ENCODE results near the gene DNAJC17. TPM values are rescaled to one million over a fixed set of nuclear protein-coding genes. Genes with fewer than 3 reads are reported as not detected.

Gene DNAJC17, protein sequence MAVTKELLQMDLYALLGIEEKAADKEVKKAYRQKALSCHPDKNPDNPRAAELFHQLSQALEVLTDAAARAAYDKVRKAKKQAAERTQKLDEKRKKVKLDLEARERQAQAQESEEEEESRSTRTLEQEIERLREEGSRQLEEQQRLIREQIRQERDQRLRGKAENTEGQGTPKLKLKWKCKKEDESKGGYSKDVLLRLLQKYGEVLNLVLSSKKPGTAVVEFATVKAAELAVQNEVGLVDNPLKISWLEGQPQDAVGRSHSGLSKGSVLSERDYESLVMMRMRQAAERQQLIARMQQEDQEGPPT
- total RNA-seq, result 13.6 and 17.2 TPM in 2 replicates

DNA sequence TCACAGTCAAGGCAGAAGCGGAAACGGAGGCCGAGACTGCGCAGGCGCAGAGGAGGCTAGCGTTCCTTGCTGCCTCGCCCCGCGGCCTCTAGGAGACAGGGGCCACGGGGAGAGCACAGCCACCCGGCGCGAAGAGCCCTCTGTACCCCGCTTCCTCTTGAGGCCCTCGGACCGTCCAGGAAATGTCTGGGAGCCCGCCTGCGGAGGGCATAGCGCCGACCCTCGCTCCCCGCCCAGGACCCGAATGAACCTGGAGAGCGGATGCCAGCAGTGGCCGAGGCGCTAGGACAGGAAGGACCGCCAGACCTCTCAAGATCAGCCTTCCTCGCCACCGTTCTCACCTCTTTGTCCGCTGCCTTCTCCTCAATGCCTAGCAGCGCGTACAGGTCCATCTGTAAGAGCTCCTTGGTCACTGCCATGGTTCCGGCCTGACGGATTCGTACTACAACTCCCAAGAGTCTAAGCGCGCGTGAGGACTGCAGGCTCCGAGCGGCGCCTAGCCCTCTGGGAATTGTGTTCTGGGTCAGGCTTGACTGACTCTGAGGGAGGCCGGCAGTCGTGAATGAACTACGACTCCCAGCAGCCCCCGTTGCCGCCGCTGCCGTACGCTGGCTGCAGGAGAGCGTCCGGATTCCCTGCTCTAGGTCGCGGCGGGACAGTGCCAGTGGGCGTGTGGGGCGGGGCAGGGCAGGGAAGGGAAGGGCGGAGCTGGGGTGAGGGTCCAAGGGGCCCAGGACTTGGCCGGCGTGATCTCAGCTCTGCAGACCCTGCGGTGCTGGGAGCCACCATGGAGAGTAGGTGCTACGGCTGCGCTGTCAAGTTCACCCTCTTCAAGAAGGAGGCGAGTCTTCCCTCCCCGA lies at the start of gene DNAJC17, which contains the start of gene ZFYVE19:
TSS of gene DNAJC17 (minus strand) at position 446 of the 860 bp plus-strand sequence. CDS start at position 419, 27 bp downstream.
TSS of gene ZFYVE19 (plus strand) at position 62 of the 860 bp plus-strand sequence. CDS start at position 563, 501 bp downstream.

DNA sequence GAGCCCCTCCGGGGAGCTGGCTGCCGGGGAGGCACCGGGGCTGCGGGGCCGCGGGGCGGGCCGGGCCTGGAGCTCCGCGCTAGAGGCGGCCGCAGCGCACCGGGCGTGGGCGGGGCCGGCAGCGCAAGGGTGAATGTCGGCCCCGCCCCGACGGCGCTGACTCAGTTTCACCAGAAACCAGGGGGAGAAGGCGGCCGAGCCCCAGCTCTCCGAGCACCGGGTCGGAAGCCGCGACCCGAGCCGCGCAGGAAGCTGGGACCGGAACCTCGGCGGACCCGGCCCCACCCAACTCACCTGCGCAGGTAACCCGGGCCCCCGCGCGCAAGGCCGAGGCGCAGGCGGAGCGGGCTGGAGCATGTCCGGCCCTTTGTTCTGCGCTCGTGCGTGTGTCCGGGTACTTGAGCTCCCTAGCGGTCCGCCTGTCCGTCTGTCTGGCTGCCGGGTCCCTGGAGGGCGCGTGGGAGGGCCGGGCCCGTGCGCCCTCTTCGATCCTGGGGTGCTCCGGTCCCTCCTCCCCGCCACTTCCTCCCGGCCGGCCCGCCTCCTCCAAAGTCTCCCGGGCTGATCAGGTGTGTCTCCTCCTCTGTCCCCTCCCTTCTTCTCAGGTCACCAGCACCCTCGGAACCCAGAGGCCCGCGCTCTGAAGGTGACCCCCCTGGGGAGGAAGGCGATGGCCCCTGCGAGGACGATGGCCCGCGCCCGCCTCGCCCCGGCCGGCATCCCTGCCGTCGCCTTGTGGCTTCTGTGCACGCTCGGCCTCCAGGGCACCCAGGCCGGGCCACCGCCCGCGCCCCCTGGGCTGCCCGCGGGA lies 36.8 kb upstream of the DNAJC17 start, which contains the start of gene SPINT1:
TSS of gene SPINT1 (plus strand) at position 164 of the 811 bp plus-strand sequence. CDS start at position 671, 507 bp downstream.

DNA sequence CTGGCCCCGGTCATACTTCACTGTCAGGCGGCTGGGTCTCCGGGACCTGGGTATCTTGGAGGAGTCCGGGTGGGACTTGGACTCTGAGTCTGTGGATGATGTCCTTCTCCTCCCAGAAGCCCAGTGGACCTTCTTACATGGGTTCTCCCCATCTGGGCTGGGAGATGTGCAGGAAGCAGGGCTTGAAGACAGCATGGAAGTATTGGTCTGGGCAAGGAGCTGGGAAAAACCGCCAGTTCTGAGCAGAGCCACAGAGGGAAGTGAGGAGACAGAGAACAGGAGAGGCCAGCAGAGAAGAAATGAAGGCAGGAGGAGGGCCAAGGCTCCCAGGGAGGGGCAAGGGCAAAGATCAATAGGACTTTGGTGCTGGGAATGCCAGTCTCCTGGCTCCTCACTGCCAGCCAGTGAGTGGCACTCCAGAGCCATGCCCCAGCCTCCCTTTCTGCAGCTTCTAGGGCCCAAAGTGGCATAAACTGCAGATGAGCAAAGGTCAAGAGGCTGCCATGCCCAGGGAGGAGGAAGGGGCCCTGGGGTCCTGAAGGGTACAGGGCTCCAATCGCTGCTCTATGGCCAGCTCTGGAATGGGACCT lies 21.3 kb upstream of the DNAJC17 start, which contains the start of gene PPP1R14D:
TSS of gene PPP1R14D (minus strand) at position 262 of the 590 bp plus-strand sequence. CDS start at position 195, 67 bp downstream.

DNA sequence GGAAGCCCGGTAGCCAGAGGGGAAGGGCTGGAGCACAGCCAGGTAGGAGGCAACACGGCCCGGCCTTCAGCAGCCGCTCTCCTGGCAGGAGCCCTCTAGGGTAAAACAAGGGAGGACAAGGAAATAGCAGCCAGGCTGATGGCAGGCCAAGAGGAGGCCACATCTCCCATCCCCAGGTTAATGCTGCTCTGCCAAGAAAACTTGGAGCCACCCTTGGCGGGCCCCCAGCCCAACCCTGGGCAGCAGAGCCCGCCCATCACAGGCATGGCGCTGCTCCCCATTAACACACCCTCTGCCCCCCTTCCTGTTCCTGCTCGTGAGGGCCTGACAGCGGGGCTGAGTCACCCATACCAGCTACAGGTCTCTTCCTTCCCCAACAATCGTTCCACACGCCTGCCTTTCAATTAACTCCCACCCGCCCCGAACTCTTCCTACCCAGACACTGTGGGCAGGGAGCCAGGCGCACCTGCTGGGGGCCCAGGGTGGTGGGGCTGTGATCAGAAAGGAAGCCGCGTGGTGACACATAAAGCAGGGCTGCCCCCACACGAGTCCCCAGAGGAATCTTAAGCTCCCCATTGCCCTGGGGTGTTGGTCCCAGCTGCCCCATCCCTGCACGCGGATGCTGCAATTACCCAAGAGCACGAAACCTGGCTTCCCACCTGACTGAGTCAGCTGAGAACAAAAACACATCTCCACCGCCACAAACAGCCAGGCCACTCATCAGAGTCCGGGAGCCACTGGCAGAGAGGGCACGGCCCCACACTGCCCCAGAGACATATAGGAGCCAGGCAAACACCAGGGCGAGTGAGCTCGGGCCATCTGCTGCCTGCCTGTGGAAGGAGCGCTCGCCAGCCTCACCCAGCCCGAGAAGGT lies 37.8 kb downstream of the DNAJC17 start, which contains the start of gene C15orf62:
TSS of gene C15orf62 (plus strand) at position 707 of the 873 bp plus-strand sequence. CDS start 516 bp downstream, outside the sequence.

DNA sequence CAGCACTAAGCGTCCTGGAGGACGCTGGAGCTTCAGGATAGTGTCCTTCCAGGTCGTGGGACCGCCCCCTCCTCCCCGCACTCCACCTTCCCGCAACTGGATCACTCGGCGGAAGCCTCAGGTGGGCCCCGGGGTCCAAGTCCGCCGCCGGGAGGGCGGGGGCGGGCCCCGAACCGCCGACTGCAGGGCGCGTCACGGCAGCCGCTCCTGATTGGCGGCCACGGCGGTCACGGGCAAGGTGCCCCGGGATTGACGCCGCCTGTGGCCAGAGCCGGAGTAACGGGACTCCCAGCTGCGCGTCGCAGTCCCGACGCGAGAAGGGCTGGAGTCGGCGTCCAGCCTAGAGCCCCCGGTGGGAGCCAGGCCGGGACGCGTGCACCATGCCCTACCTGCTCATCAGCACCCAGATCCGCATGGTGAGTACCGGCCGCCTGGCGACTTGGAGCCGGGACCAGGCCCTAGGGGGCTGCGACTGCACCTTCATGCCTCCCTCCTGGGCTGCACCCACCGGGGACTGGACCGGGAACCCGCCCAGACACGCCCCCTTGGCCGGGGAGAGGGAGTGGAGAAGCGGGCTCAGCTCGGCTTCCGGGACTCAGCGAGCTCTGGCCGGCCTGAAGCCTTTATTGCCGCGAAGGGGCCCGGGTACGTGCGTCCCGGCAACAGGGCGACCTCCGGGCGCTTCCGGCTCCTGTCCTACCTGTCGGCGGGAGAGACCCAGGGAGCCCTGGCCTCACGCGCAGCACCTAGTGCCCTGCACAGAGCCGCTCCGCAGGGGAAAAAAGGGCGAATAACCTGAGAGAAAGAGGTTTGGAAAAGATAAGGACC lies 43.3 kb downstream of the DNAJC17 start, which contains the start of gene GCHFR:
TSS of gene GCHFR (plus strand) at position 268 of the 828 bp plus-strand sequence. CDS start at position 381, 113 bp downstream.

DNA sequence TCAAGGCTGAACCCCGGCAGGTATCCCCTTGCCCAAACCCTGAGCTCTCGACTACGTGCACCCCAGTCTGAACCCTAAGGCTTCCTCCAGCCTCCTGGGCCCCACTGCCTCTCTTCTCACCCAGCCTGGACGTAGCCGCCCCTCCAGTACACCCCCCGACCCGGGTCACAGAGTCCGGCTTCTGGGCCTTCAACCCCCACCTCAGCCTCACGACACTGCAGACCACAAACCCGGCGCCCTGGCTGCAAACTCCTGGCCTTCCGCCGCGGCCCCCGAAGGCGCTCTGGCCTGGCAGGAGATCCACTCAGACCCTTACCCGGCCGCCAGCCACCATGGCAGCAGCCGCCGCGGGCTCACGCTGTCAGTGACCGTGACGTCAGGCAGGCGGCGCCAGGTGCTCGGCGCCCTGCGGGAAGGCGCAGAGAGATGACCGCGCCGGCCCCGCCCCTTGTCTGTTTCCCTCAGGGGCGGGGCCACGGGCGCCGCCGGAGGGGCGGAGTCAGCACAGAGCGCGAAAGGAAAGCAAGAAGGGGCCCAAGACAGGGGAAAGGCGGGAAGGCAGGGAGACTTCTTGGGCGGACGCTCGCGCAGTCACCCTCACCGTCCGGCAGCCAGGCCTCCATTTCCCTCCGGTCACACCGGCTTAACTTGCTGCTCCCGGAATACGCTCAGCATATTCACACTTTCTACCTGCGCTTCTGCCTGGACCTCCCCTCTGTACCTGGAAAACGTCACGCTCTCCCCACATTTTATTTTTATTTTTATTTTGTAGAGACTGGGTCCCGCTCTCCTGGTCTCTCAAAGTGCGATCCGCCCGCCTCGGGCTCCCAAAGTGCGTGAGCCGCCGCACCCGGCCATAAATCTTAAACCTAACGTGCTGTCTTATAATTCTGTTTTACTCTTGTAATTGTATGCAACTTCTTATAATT lies 52.1 kb downstream of the DNAJC17 start, which contains the start of gene RMDN3:
TSS of gene RMDN3 (minus strand) at position 372 of the 929 bp plus-strand sequence. CDS start 471 bp downstream, outside the sequence.

Small RNA genes within 50 kb of the gene (small RNA-seq; reads per million reads assigned to genes)
- gene SUMO2P15 (ENCODE audit: low replicate concordance), result not detected

Other genes starting within 250 kb of the DNAJC17 start
- 12.0 and 15.0 TPM in 2 replicates for gene CCDC32, start 242.4 kb downstream of the DNAJC17 start, total RNA-seq
- 11.4 and 15.6 TPM in 2 replicates for gene RPUSD2, start 238.2 kb downstream of the DNAJC17 start, total RNA-seq
- gene KNL1, start 213.2 kb downstream of the DNAJC17 start, total RNA-seq, result 1.1 and 63.7 TPM in 2 replicates
- gene RAD51, start 112.3 kb downstream of the DNAJC17 start, total RNA-seq, result 2.0 and 10.7 TPM in 2 replicates
- gene RMDN3, start 52.2 kb downstream of the DNAJC17 start, total RNA-seq, result 24.2 and 36.3 TPM in 2 replicates
- gene GCHFR, start 43.4 kb downstream of the DNAJC17 start, total RNA-seq, result 1.0 and 3.3 TPM in 2 replicates
- not detected in 2 replicates for gene C15orf62, start 37.5 kb downstream of the DNAJC17 start, total RNA-seq
- 20.6 and 25.6 TPM in 2 replicates for gene ZFYVE19, start 384 bp downstream of the DNAJC17 start, total RNA-seq
- gene PPP1R14D, start 21.2 kb upstream of the DNAJC17 start, total RNA-seq, result not detected in 2 replicates
- 0.44 and 1.3 TPM in 2 replicates for gene SPINT1, start 36.6 kb upstream of the DNAJC17 start, total RNA-seq
- gene RHOV, start 66.8 kb upstream of the DNAJC17 start, total RNA-seq, result not detected in 2 replicates
- gene VPS18, start 87.0 kb upstream of the DNAJC17 start, total RNA-seq, result 56.7 and 78.3 TPM in 2 replicates
- 9.4 and 53.4 TPM in 2 replicates for gene DLL4, start 121.9 kb upstream of the DNAJC17 start, total RNA-seq
- gene CHAC1, start 146.0 kb upstream of the DNAJC17 start, total RNA-seq, result 57.3 and 143 TPM in 2 replicates